ENCODE data around the gene FBXO10.
"Not testable (repeated sequence)": the region's sequence is repeated elsewhere in the genome, so short reads cannot be mapped to it uniquely, and the experiment has no call there.

The FBXO10 gene

GRCh38 chr9:37511016-37512010 is 64.9 kb downstream of the FBXO10 start:
- no peak overlapping the region for H3K4me3 ChIP-seq (replicated peaks; ENCODE audit: insufficient read depth, low read length)
- H3K27me3 ChIP-seq (ENCODE audit: insufficient read depth, poor library complexity, severe bottlenecking): no peaks in the 10 kb centered on the region
- peak in 1 of 2 experiments; percentile 14 for DNase-seq (ENCODE audit: low read depth in 1 of 2, low spot score in 1 of 2)
- no peak overlapping the region for H3K27ac ChIP-seq (replicated peaks)
- TF ChIP-seq POLR2AphosphoS5 (IDR thresholded peaks at IDR 0.05; ENCODE audit: low read depth): peak; percentile 37; the same call in 1 of the 2 replicates
- no peak for TF ChIP-seq SPI1 (IDR thresholded peaks at IDR 0.05; ENCODE audit: borderline replicate concordance, low read depth)
- TF ChIP-seq CTCF (IDR thresholded peaks at IDR 0.05; ENCODE audit: insufficient read depth, low read length): no peak

GRCh38 chr9:37510053-37510452 is 66.1 kb downstream of the FBXO10 start:
- H3K27ac ChIP-seq (replicated peaks); H3K27me3 ChIP-seq (ENCODE audit: insufficient read depth, poor library complexity, severe bottlenecking); H3K4me3 ChIP-seq (replicated peaks; ENCODE audit: insufficient read depth, low read length); DNase-seq (ENCODE audit: low read depth in 1 of 2, low spot score in 1 of 2): not testable (repeated sequence)

- Histone ChIP-seq H3K4me3 (replicated peaks; ENCODE audit: insufficient read depth, low read length) (no peak overlapping the region), H3K27me3 (ENCODE audit: insufficient read depth, poor library complexity, severe bottlenecking) (no peaks in the 10 kb centered on the region), H3K27ac (replicated peaks) (no peak overlapping the region)
- DNase-seq (ENCODE audit: low read depth in 1 of 2, low spot score in 1 of 2): no peak
- TF ChIP-seq GABPA (IDR thresholded peaks at IDR 0.05; ENCODE audit: low read depth): no peak
- TF ChIP-seq REST (IDR thresholded peaks at IDR 0.05; ENCODE audit: insufficient replicate concordance, low read depth): no peak
These were observed 66.6 kb downstream of the FBXO10 start for GRCh38 chr9:37509536-37509935.

- Histone ChIP-seq H3K27me3 (ENCODE audit: insufficient read depth, poor library complexity, severe bottlenecking) (no peaks in the 10 kb centered on the region), H3K27ac (replicated peaks) (no peak overlapping the region), H3K4me3 (replicated peaks; ENCODE audit: insufficient read depth, low read length) (no peak overlapping the region)
- TF ChIP-seq POLR2AphosphoS5 (IDR thresholded peaks at IDR 0.05; ENCODE audit: low read depth) (no peak), GABPA (IDR thresholded peaks at IDR 0.05; ENCODE audit: low read depth) (no peak), SPI1 (IDR thresholded peaks at IDR 0.05; ENCODE audit: borderline replicate concordance, low read depth) (no peak), REST (IDR thresholded peaks at IDR 0.05; ENCODE audit: insufficient replicate concordance, low read depth) (no peak), CTCF (IDR thresholded peaks at IDR 0.05; ENCODE audit: insufficient read depth, low read length) (no peak)
- no peak for DNase-seq (ENCODE audit: low read depth in 1 of 2, low spot score in 1 of 2)
These were observed 67.4 kb downstream of the FBXO10 start for GRCh38 chr9:37508834-37509206.
